ENCODE measurements around the gene OR4K17.
"Not testable (repeated sequence)": the region's sequence is repeated elsewhere in the genome, so short reads cannot be mapped to it uniquely, and the experiment has no call there.

OR4K17 gene

GRCh38 chr14:20118795-20119194, 8.3 kb downstream of the OR4K17 start:
- no peak overlapping the region for H3K27ac ChIP-seq
- H3K4me1 ChIP-seq (ENCODE audit: control insufficient read depth in 1 of 2, insufficient read depth in 1 of 2, low read depth in 1 of 2, low read length in 1 of 2): no peaks in the 10 kb centered on the region
- no peak for TF ChIP-seq CTCF (IDR thresholded peaks at IDR 0.05)
- H3K27me3 ChIP-seq: no peaks in the 10 kb centered on the region
- H3K36me3 ChIP-seq: no peaks in the 10 kb centered on the region
- no peak overlapping the region for H3K4me3 ChIP-seq (ENCODE audit: low read depth in 1 of 2, low read length in 1 of 2)
- H3K9me3 ChIP-seq: peaks cover 4% of the 10 kb centered on the region

GRCh38 chr14:20138520-20138919, 28.0 kb downstream of the OR4K17 start, which contains the start of gene OR4N5:
TSS of gene OR4N5 (plus strand) at chr14:20138820. CDS start at chr14:20143736, 4,916 bp downstream.
- Histone ChIP-seq H3K36me3 (no peaks in the 10 kb centered on the region), H3K27ac (no peak within 1 kb of the TSS), H3K4me3 (ENCODE audit: low read depth in 1 of 2, low read length in 1 of 2) (no peak within 1 kb of the TSS), H3K9me3 (no peaks in the 10 kb centered on the region), H3K4me1 (ENCODE audit: control insufficient read depth in 1 of 2, insufficient read depth in 1 of 2, low read depth in 1 of 2, low read length in 1 of 2) (no peaks in the 10 kb centered on the region), H3K27me3 (no peaks in the 10 kb centered on the region)
- TF ChIP-seq CTCF (IDR thresholded peaks at IDR 0.05): no peak

- no peaks in the 10 kb centered on the region for H3K4me1 ChIP-seq (ENCODE audit: control insufficient read depth in 1 of 2, insufficient read depth in 1 of 2, low read depth in 1 of 2, low read length in 1 of 2)
- H3K9me3 ChIP-seq: no peaks in the 10 kb centered on the region
- no peaks in the 10 kb centered on the region for H3K36me3 ChIP-seq
- H3K27ac ChIP-seq: no peak overlapping the region
- no peaks in the 10 kb centered on the region for H3K27me3 ChIP-seq
- H3K4me3 ChIP-seq (ENCODE audit: low read depth in 1 of 2, low read length in 1 of 2): no peak overlapping the region
- TF ChIP-seq CTCF (IDR thresholded peaks at IDR 0.05): no peak
Observed at GRCh38 chr14:20143911-20144310, 33.4 kb downstream of the OR4K17 start.

GRCh38 chr14:20144820-20145219, 34.3 kb downstream of the OR4K17 start:
- H3K27ac ChIP-seq: no peak overlapping the region
- TF ChIP-seq CTCF (IDR thresholded peaks at IDR 0.05): no peak

GRCh38 chr14:20164462-20164861, 53.9 kb downstream of the OR4K17 start:
- H3K9me3 ChIP-seq: peaks cover 4% of the 10 kb centered on the region
- H3K27ac ChIP-seq: no peak overlapping the region
- no peak for TF ChIP-seq CTCF (IDR thresholded peaks at IDR 0.05)
- H3K36me3 ChIP-seq: no peaks in the 10 kb centered on the region
- no peak overlapping the region for H3K4me3 ChIP-seq (ENCODE audit: low read depth in 1 of 2, low read length in 1 of 2)
- H3K27me3 ChIP-seq: no peaks in the 10 kb centered on the region
- H3K4me1 ChIP-seq (ENCODE audit: control insufficient read depth in 1 of 2, insufficient read depth in 1 of 2, low read depth in 1 of 2, low read length in 1 of 2): no peaks in the 10 kb centered on the region

More at GRCh38 chr14:20144820-20145219, 34.3 kb downstream of the OR4K17 start:
- Histone ChIP-seq H3K4me1 (ENCODE audit: control insufficient read depth in 1 of 2, insufficient read depth in 1 of 2, low read depth in 1 of 2, low read length in 1 of 2) (no peaks in the 10 kb centered on the region), H3K36me3 (no peaks in the 10 kb centered on the region), H3K4me3 (ENCODE audit: low read depth in 1 of 2, low read length in 1 of 2) (no peak overlapping the region), H3K9me3 (no peaks in the 10 kb centered on the region), H3K27me3 (no peaks in the 10 kb centered on the region)

GRCh38 chr14:20167091-20167490, 56.6 kb downstream of the OR4K17 start:
- peaks cover 4% of the 10 kb centered on the region for H3K9me3 ChIP-seq
- no peaks in the 10 kb centered on the region for H3K27me3 ChIP-seq
- H3K27ac ChIP-seq: no peak overlapping the region
- no peak overlapping the region for H3K4me3 ChIP-seq (ENCODE audit: low read depth in 1 of 2, low read length in 1 of 2)
- H3K4me1 ChIP-seq (ENCODE audit: control insufficient read depth in 1 of 2, insufficient read depth in 1 of 2, low read depth in 1 of 2, low read length in 1 of 2): no peaks in the 10 kb centered on the region
- no peaks in the 10 kb centered on the region for H3K36me3 ChIP-seq
- no peak for TF ChIP-seq CTCF (IDR thresholded peaks at IDR 0.05)

GRCh38 chr14:20169852-20170251, 59.3 kb downstream of the OR4K17 start:
- not testable (repeated sequence) for H3K27me3 ChIP-seq; H3K36me3 ChIP-seq; H3K9me3 ChIP-seq; H3K4me1 ChIP-seq (ENCODE audit: control insufficient read depth in 1 of 2, insufficient read depth in 1 of 2, low read depth in 1 of 2, low read length in 1 of 2); H3K4me3 ChIP-seq (ENCODE audit: low read depth in 1 of 2, low read length in 1 of 2); H3K27ac ChIP-seq
